GM23338 (cell line): ENCODE data around the gene LRRC37A3. TPM values are rescaled to one million over a fixed set of nuclear protein-coding genes. Genes with fewer than 3 reads are reported as not detected.
A peak's percentile ranks its signal among the peaks of the same experiment; 100 is the strongest.
"Not testable (repeated sequence)": the region's sequence is repeated elsewhere in the genome, so short reads cannot be mapped to it uniquely, and the experiment has no call there.

ENCODE experiments used
- ATAC-seq: fragments of 200-7000 bp; cut with Tn5 transposase; 3 replicates; pipeline ENCODE4 v1.9.1; 2020
- DNase-seq: peaks from one replicate; pipeline ENCODE4 v3.0.0-alpha.2; 2015; ENCODE audit warnings: low spot score
- H2AFZ ChIP-seq: fragments of 200-600 bp; sonication (generic); 2 replicates; pipeline ENCODE4 v1.8.0; 2016; ENCODE audit warnings: antibody characterized with exemption, mild to moderate bottlenecking, moderate library complexity
- H3F3A ChIP-seq: fragments of 200-600 bp; sonication (generic); replicated peaks from 2 replicates; pipeline ENCODE4 v1.8.0; 2017; ENCODE audit warnings: antibody characterized with exemption, mixed run types, low read depth
- H3K27ac ChIP-seq: fragments of 200-600 bp; sonication (generic); 2 replicates; pipeline ENCODE4 v1.6.1; 2016; ENCODE audit warnings: low read depth
- H3K27me3 ChIP-seq: fragments of 200-600 bp; sonication (generic); 2 replicates; pipeline ENCODE4 v1.8.0; 2016; ENCODE audit warnings: mild to moderate bottlenecking, mixed run types, moderate library complexity; ENCODE audit not compliant: insufficient read depth
- H3K36me3 ChIP-seq: fragments of 200-600 bp; sonication (generic); 2 replicates; pipeline ENCODE4 v1.8.0; 2016; ENCODE audit warnings: mild to moderate bottlenecking; ENCODE audit not compliant: insufficient read depth
- H3K4me1 ChIP-seq: fragments of 200-600 bp; sonication (generic); 2 replicates; pipeline ENCODE4 v1.8.0; 2016; ENCODE audit warnings: mild to moderate bottlenecking, moderate library complexity; ENCODE audit not compliant: insufficient read depth
- H3K4me2 ChIP-seq: fragments of 200-600 bp; sonication (generic); 2 replicates; pipeline ENCODE4 v1.7.1; 2017; ENCODE audit warnings: mixed run types
- H3K4me3 ChIP-seq: fragments of 200-600 bp; sonication (generic); 2 replicates; pipeline ENCODE4 v1.6.1; 2016; ENCODE audit warnings: mixed run types
- H3K79me2 ChIP-seq: fragments of 200-600 bp; sonication (generic); replicated peaks from 2 replicates; pipeline ENCODE4 v1.8.0; 2017; ENCODE audit warnings: mild to moderate bottlenecking; ENCODE audit not compliant: insufficient read depth
- H3K9me2 ChIP-seq: fragments of 200-600 bp; sonication (generic); 2 replicates; pipeline ENCODE4 v1.8.0; 2017; ENCODE audit not compliant: insufficient read depth
- H4K20me1 ChIP-seq: fragments of 200-600 bp; sonication (generic); replicated peaks from 2 replicates; pipeline ENCODE4 v1.8.0; 2017; ENCODE audit warnings: mild to moderate bottlenecking; ENCODE audit not compliant: insufficient read depth
- H3K27ac Mint-ChIP-seq: 2 replicates; pipeline ENCODE4 v1.8.0; 2020; ENCODE audit warnings: inconsistent platforms, mild to moderate bottlenecking, moderate library complexity, mixed read lengths
- H3K27me3 Mint-ChIP-seq: 3 replicates; pipeline ENCODE4 v1.8.0; 2022; ENCODE audit warnings: low read depth, mild to moderate bottlenecking, moderate library complexity, mixed read lengths, inconsistent platforms; ENCODE audit not compliant: insufficient read depth, poor library complexity
- H3K36me3 Mint-ChIP-seq: 3 replicates; pipeline ENCODE4 v1.8.0; 2021; ENCODE audit warnings: low read depth, mild to moderate bottlenecking, inconsistent platforms, moderate library complexity, mixed read lengths
- H3K4me1 Mint-ChIP-seq: 3 replicates; pipeline ENCODE4 v1.8.0; 2020; ENCODE audit warnings: mild to moderate bottlenecking, inconsistent platforms, mixed read lengths
- H3K4me3 Mint-ChIP-seq: 3 replicates; pipeline ENCODE4 v1.8.0; 2021; ENCODE audit warnings: moderate library complexity, mild to moderate bottlenecking, inconsistent platforms, mixed read lengths
- H3K9me3 Mint-ChIP-seq: 3 replicates; pipeline ENCODE4 v1.8.0; 2020; ENCODE audit warnings: moderate library complexity, mild to moderate bottlenecking, inconsistent platforms, mixed read lengths
- ZNF331 ChIP-seq: fragments of 250-450 bp; sonication (Bioruptor Pico); IDR thresholded peaks from 2 replicates; pipeline ENCODE4 v1.5.0; 2020; ENCODE audit warnings: low read depth, mild to moderate bottlenecking, moderate library complexity
- polyA plus RNA-seq: library from polyadenylated mRNA; unstranded; fragments of >200 nt; fragmentation: Nextera tagmentation; extraction: Ambion mirVana; gene quantifications from 2 replicates; pipeline ENCODE4 v1.2.1, GENCODE V29; 2016
- small RNA-seq: library from RNA; depleted of rRNA; stranded (forward); fragments of <200 nt; gene quantifications from one replicate; pipeline ENCODE3, GENCODE V24; 2014; ENCODE audit warnings: low replicate concordance
- total RNA-seq: library from RNA; depleted of rRNA; stranded (reverse); fragments of >200 nt; shearing (Covaris generic); gene quantifications from 2 replicates; pipeline ENCODE4 v1.2.3, GENCODE V29; 2014; rRNA removed

LRRC37A3 gene
- total and polyA plus RNA-seq, 2 experiments from 2014 or later: 3.5 to 5.6 TPM

DNA sequence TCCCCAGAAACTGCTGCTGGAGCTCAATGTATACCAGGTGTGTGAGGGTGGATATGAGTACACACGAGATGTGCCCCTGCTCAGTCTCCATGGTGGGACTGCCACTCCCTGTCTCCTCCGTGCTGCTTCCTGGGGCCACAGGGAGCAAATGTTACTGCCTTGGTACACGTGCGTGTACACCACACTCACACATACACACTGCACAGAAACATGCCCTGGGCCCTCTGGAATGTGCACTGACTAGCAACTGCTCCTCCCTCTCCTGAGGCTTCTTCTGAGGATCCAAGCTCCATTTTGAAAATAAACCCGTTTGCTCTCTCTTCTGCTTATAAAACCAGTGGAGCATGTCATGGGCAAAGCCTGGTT lies 103.5 kb downstream of the LRRC37A3 start:
- not testable (repeated sequence) for ATAC-seq, H3K4me3 Mint-ChIP-seq, H3K27ac ChIP-seq, H3K4me3 ChIP-seq, H3K79me2 ChIP-seq, H3K36me3 ChIP-seq, H3K9me3 Mint-ChIP-seq, H3K27me3 Mint-ChIP-seq, H3K9me2 ChIP-seq, H4K20me1 ChIP-seq, H3F3A ChIP-seq, H3K27me3 ChIP-seq, H2AFZ ChIP-seq, DNase-seq, H3K4me1 Mint-ChIP-seq, H3K4me1 ChIP-seq, H3K27ac Mint-ChIP-seq, H3K4me2 ChIP-seq
- H3K36me3 Mint-ChIP-seq: peaks cover 12% of the 10 kb centered on the region; the same call in 2 of the 3 replicates

DNA sequence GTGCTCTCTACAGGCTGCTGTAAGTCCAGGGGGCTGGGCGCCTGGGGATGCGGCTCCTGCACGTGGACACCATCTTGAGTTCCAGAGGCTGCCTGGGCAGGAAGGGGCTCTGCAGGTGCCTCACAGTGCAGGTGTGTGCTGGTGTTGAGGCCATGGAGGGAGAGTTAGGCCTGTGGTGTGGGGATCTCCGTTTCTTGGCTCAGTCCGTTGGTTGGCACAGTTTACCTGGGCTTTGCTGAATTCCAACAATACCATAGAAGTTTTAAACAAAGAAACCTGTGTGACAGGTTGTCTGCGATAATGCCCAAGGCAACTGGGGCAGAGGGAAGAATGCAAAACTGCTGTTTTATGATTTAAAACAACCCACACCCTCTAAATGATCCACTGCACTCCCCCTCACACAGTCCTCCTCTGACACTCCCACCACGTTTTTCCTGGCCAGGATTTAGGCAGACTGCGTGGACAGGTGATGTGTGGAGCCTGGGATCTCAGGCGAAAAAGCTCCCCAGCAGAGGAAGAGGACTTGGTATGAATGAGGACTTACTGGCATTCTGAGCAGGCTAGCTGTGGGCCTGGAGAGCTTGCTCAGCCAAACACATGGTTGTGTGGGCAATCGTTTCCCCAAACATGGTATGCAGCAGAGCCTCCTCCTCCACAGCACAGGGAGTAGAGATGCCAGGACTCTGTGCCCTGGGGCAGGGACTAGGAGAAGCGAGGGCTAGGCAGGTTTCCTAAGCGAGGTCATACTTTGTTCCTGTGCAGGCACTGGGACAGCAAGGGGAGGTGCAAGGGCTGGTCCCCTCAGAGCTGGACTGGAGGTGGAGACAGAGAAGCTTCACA lies 104.1 kb downstream of the LRRC37A3 start:
- DNase-seq, H3K9me3 Mint-ChIP-seq, H3K4me3 ChIP-seq, H3K27me3 ChIP-seq, H3K27ac ChIP-seq, H3K4me1 Mint-ChIP-seq, H3K9me2 ChIP-seq, H3K36me3 ChIP-seq, H3K4me3 Mint-ChIP-seq, H3K27ac Mint-ChIP-seq, ATAC-seq, H2AFZ ChIP-seq, H3K36me3 Mint-ChIP-seq, H3K27me3 Mint-ChIP-seq, H3F3A ChIP-seq, H3K4me1 ChIP-seq, H3K4me2 ChIP-seq, H4K20me1 ChIP-seq, H3K79me2 ChIP-seq: not testable (repeated sequence)
- TF ChIP-seq ZNF331: peak; percentile 84

DNA sequence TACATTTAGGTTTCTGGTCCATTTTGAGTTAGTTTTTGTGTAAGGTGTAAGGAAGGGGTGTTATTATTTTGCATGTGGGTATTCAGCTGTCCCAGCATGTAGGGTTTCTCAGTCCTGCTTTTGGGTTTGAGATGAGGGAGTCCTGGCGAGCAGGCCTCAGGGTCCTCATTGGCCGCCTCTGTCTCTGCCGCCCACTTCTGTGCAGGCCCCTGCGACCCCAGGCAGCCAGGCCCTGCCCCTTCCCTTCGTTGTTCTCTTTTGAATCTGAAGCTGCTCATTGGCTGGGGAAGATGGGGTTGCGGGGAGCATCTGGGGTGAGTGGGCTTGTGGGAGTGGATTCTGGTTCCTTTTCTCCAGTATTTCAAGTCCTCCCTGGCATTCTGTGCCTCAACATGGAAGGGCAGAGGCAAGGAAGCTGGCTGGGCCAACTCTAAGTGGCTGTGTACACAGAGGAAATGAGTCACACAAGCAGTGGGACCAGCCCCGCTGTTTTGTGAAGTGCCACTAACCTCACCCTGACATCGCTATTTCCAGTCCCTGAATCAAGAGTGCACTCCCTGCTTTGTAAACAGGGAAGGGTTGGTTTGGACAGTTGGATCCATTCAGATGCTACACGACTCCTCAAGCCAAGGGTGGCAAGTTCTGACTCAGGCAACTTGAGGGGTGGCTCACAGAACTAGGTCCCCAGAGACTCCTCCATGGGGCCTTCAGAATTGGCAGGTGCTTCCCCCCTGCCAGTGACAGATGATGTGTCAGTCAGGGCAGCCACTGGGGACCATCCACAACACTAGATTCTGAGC lies 110.9 kb downstream of the LRRC37A3 start:
- ATAC-seq: peak; percentile 60
- not testable (repeated sequence) for H3K9me3 Mint-ChIP-seq, H3K36me3 ChIP-seq, H3K36me3 Mint-ChIP-seq, H2AFZ ChIP-seq, H3F3A ChIP-seq, H3K9me2 ChIP-seq, H4K20me1 ChIP-seq, H3K4me1 Mint-ChIP-seq, H3K4me1 ChIP-seq, H3K27ac ChIP-seq, H3K79me2 ChIP-seq, DNase-seq, H3K4me3 Mint-ChIP-seq, H3K27me3 ChIP-seq, H3K4me3 ChIP-seq, H3K27ac Mint-ChIP-seq, H3K4me2 ChIP-seq, H3K27me3 Mint-ChIP-seq

Small RNA genes within 50 kb of the gene (small RNA-seq; reads per million reads assigned to genes)
- gene AC037487.3 (not detected), gene AC103810.6 (not detected), gene AC103810.7 (not detected), gene RDM1P4 (not detected), gene RN7SL404P (not detected), gene RNU7-115P (not detected)

Other genes starting within 250 kb of the LRRC37A3 start
- gene GNA13, start 137.3 kb upstream of the LRRC37A3 start, total RNA-seq: 88.1 and 95.5 TPM in 2 replicates
- 19.0 and 20.2 TPM in 2 replicates for gene GNA13, start 137.3 kb upstream of the LRRC37A3 start, polyA plus RNA-seq
- 12.8 and 19.2 TPM in 2 replicates for gene RGS9, start 217.9 kb upstream of the LRRC37A3 start, total RNA-seq
- gene RGS9, start 217.9 kb upstream of the LRRC37A3 start, polyA plus RNA-seq: 29.6 and 29.8 TPM in 2 replicates